HUDEP-2 (cell line): ENCODE data around the gene PLEKHB1.
"Not testable (repeated sequence)": the region's sequence is repeated elsewhere in the genome, so short reads cannot be mapped to it uniquely, and the experiment has no call there.

ENCODE experiments used
- DNase-seq, 76 experiments: peaks; one replicate each; lab custom pipeline; 2025; ENCODE audit not compliant: unreplicated experiment in 76 of 76; lab: John Stamatoyannopoulos, UW

PLEKHB1 gene

DNA sequence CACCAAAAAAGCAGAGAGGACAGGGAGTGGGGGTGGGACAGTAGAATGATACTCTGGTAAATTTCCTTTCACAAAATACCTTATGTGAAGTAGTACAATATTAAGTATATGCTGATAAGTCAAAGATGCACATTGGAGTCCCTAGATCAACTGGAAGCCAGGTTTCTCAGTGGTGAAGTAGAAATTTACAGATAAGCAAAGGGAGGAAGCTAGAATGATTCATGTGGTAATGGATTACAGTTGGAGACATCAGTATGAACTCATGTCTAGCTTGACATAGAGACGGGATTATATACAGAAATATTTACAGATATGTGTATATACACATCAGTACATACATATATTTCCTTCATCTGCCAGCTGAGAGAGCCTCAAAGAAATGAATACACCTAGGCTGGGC, 21.5 kb downstream of the PLEKHB1 start:
- DNase-seq = no peak

- no peak for DNase-seq
These were observed 24.4 kb downstream of the PLEKHB1 start for GRCh38 chr11:73670808-73671207.

GRCh38 chr11:73671701-73672100, 25.3 kb downstream of the PLEKHB1 start:
- DNase-seq = no peak

DNA sequence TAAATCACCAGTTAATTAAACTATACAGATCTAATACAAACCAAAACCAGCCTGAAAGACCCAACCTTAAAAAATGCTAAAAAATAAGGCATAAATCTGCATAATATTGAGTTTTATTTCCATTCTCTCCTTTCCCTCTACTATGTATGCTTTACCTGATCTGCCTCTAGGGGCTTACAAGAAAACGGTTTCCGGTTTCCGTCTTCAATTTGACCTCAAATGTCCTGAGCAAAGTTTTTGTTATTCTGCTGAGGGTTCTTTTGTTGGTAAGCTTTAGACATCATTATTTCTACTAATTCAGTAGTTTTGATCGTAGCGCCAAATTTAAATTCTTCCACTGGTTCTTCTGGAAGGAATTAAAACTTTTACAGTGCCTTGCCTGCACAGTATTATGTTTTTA, 30.2 kb downstream of the PLEKHB1 start:
- DNase-seq = not testable (repeated sequence)

DNA sequence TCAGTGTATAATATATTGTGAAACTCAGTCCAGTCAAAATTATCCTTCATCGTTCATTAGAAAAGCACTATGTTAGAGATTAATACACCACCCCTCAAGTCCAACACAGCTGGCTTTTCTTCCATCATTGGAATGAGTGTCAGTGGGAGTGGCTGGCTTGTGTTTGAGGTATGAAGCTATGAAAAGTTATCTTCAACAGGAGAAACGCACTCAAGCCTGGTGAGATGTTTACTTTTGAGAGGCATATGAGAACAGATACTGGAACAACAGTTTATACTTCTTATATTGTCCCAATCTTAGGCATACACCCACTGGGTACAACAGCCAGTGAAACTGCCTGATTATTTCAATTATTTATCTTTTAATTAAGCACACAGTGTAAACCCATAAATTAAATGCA, 34.3 kb downstream of the PLEKHB1 start:
- no peak for DNase-seq

- no peak for DNase-seq
These were observed 47.6 kb downstream of the PLEKHB1 start for GRCh38 chr11:73693899-73694525.

DNA sequence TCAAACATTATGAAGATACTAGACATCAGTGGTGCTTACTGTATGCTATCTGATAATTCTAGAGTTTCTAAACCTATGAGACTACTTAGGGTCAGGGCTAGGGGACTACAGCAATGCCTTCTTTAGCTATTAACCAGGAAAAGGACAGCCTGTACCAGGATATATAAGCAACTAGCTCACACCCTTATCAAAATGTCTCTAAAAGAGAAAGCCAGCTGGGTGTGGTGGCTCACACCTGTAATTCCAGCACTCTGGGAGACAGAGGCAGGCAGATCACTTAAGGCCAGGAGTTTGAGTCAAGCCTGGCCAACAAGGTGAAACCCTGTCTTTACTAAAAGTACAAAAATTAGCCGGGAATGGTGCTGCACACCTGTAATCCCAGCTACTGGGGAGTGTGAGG, 58.7 kb downstream of the PLEKHB1 start:
- DNase-seq = no peak

GRCh38 chr11:73710964-73711363, 64.6 kb downstream of the PLEKHB1 start:
- DNase-seq = no peak
